ENCODE results near the gene RXRA. TPM values are rescaled to one million over a fixed set of nuclear protein-coding genes. Genes with fewer than 3 reads are reported as not detected.

Gene RXRA
- total and polyA plus RNA-seq, 2 donors (not counting 1 experiment from before 2014, with no cell fraction given) = 2.6 to 6.8 TPM

DNA sequence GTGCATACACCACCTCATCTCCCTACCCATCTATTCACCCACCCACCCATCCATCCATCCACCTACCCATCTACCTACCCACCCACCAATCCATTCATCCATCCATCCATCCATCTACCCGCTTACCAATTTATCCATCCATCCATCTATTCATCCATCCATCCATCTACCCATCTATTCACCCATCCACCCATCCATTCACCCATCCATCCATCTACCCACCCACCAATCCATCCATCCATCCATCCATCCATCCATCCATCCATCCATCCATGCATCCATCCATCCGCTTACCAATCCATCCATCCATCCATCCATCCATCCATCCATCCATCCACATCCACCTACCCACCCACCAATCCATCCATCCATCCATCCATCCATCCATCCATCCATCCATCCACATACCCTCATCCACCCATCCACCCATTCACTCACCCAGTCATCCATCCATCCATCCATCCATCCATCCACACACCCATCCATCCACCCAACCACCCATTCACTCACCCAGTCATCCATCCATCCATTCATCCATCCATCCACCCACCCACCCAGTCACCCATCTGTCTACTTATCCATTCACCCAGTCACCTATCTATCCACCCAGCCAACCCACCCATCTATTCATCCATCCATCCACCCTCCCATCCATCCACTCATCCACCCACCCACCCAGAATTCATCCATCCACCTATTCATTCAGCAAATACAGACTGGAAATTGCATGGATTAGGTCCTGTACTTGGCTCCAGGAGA, 125.6 kb downstream of the RXRA start:
- Histone ChIP-seq H2AFZ (ENCODE audit: insufficient read depth, low read depth, low read length, poor library complexity, severe bottlenecking) (no peak overlapping the region), H3K4me3 (ENCODE audit: control extremely low read depth in 1 of 5, extremely low read depth in 1 of 5, insufficient read depth in 1 of 5, low read depth in 2 of 5, low read length in 4 of 5) (no peak overlapping the region), H4K20me1 (ENCODE audit: control insufficient read depth, insufficient read depth, low read length, poor library complexity, severe bottlenecking) (no peaks in the 10 kb centered on the region), H3K27ac (ENCODE audit: low read length in 2 of 2) (no peak overlapping the region), H3K4me2 (replicated peaks; ENCODE audit: low read depth, low read length, poor library complexity, severe bottlenecking) (no peak overlapping the region), H3K79me2 (ENCODE audit: control insufficient read depth, insufficient read depth, low read length) (no peaks in the 10 kb centered on the region), H3K9me3 (ENCODE audit: control extremely low read depth in 1 of 3, control insufficient read depth in 2 of 3, insufficient read depth in 1 of 3, low read length in 2 of 3) (peaks cover 0 to 25% (median 14%) of the 10 kb centered on the region in 3 donors), H3K27me3 (replicated peaks in 1 of 4; ENCODE audit: control extremely low read depth in 1 of 4, control insufficient read depth in 3 of 4, insufficient read depth in 4 of 4, low read length in 3 of 4) (no peaks in the 10 kb centered on the region), H3K9ac (ENCODE audit: low read length) (no peak overlapping the region), H3K4me1 (ENCODE audit: control insufficient read depth in 2 of 2, insufficient read depth in 2 of 2, low read length in 2 of 2) (peaks cover 8 to 27% of the 10 kb centered on the region in 2 donors), H3K36me3 (replicated peaks in 1 of 2; ENCODE audit: control extremely low read depth in 1 of 2, control insufficient read depth in 1 of 2, extremely low read depth in 1 of 2, insufficient read depth in 2 of 2, low read length in 1 of 2) (no peaks in the 10 kb centered on the region)
- peaks cover 20% of the 10 kb centered on the region for H3K4me1 Mint-ChIP-seq
- no peak overlapping the region for H3K27ac Mint-ChIP-seq
- intact Hi-C loops (cut with micrococcal nuclease) = no loop called here
- no peaks in the 10 kb centered on the region for H3K27me3 Mint-ChIP-seq
- H3K4me3 Mint-ChIP-seq = no peak overlapping the region
- TF ChIP-seq, protein P1, sequence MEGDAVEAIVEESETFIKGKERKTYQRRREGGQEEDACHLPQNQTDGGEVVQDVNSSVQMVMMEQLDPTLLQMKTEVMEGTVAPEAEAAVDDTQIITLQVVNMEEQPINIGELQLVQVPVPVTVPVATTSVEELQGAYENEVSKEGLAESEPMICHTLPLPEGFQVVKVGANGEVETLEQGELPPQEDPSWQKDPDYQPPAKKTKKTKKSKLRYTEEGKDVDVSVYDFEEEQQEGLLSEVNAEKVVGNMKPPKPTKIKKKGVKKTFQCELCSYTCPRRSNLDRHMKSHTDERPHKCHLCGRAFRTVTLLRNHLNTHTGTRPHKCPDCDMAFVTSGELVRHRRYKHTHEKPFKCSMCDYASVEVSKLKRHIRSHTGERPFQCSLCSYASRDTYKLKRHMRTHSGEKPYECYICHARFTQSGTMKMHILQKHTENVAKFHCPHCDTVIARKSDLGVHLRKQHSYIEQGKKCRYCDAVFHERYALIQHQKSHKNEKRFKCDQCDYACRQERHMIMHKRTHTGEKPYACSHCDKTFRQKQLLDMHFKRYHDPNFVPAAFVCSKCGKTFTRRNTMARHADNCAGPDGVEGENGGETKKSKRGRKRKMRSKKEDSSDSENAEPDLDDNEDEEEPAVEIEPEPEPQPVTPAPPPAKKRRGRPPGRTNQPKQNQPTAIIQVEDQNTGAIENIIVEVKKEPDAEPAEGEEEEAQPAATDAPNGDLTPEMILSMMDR (IDR thresholded peaks at IDR 0.05) = no peak
- TF ChIP-seq EZH2 (IDR thresholded peaks at IDR 0.05; ENCODE audit: borderline replicate concordance, insufficient read depth, low read depth, low read length, poor library complexity, severe bottlenecking) = no peak
- DNase-seq (no peak), ATAC-seq (ENCODE audit: low read depth) (no peak)
- POLR2A ChIA-PET = no interaction called here
- WGBS (ENCODE audit: insufficient coverage) = 100% methylated on average over 1 of the region's 2 CpGs
- CTCF ChIA-PET = interaction anchor here (0.5 kb wide), 1 partner anchor 428 kb away, joined by 4 read pairs; no protein-coding TSS in a partner anchor
- peaks cover 2% of the 10 kb centered on the region for H3K9me3 Mint-ChIP-seq (ENCODE audit: insufficient read depth)

DNA sequence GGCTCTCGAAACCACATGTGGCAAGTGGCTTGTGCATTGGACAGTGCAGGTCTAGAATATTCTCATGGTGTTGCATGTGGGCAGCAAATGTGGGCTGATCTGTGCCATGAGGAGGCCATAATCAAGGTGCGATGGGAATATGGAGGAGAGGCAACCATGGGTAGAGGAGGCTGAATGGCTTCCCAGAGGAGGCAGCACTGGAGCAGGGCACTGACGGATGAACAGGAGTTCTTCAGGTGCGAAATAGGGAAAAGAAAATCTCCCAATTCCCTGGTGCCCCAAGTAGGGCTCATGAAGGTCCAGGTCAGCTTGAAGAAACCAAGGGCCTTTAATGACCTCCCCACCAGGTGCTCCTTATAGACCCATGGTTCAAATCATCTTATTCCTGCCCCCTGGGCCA, 126.5 kb downstream of the RXRA start:
- H3K79me2 ChIP-seq (ENCODE audit: control insufficient read depth, insufficient read depth, low read length) = no peaks in the 10 kb centered on the region
- no peaks in the 10 kb centered on the region for H3K27me3 Mint-ChIP-seq
- no peaks in the 10 kb centered on the region for H3K36me3 ChIP-seq (replicated peaks in 1 of 2; ENCODE audit: control extremely low read depth in 1 of 2, control insufficient read depth in 1 of 2, extremely low read depth in 1 of 2, insufficient read depth in 2 of 2, low read length in 1 of 2)
- H3K9me3 Mint-ChIP-seq (ENCODE audit: insufficient read depth) = peaks cover 2% of the 10 kb centered on the region
- no peak overlapping the region for H3K27ac Mint-ChIP-seq
- ATAC-seq (ENCODE audit: low read depth) = no peak
- intact Hi-C loops (cut with micrococcal nuclease) = no loop called here
- no peak overlapping the region for H2AFZ ChIP-seq (ENCODE audit: insufficient read depth, low read depth, low read length, poor library complexity, severe bottlenecking)
- H4K20me1 ChIP-seq (ENCODE audit: control insufficient read depth, insufficient read depth, low read length, poor library complexity, severe bottlenecking) = no peaks in the 10 kb centered on the region
- ChIA-PET POLR2A (no interaction called here), CTCF (interaction anchor here (0.9 to 1.8 kb wide), 3 partner anchors 10 to 960 kb away, joined by 3 to 5 read pairs (median 4); no protein-coding TSS in a partner anchor)
- TF ChIP-seq, protein P1 (IDR thresholded peaks at IDR 0.05) = no peak
- TF ChIP-seq EZH2 (IDR thresholded peaks at IDR 0.05; ENCODE audit: borderline replicate concordance, insufficient read depth, low read depth, low read length, poor library complexity, severe bottlenecking) = no peak
- peaks cover 14 to 31% of the 10 kb centered on the region in 2 donors for H3K4me1 ChIP-seq (ENCODE audit: control insufficient read depth in 2 of 2, insufficient read depth in 2 of 2, low read length in 2 of 2)
- H3K27me3 ChIP-seq (replicated peaks in 1 of 4; ENCODE audit: control extremely low read depth in 1 of 4, control insufficient read depth in 3 of 4, insufficient read depth in 4 of 4, low read length in 3 of 4) = no peaks in the 10 kb centered on the region
- H3K4me1 Mint-ChIP-seq = peaks cover 24% of the 10 kb centered on the region
- H3K9me3 ChIP-seq (ENCODE audit: control extremely low read depth in 1 of 3, control insufficient read depth in 2 of 3, insufficient read depth in 1 of 3, low read length in 2 of 3) = peaks cover 0 to 21% (median 14%) of the 10 kb centered on the region in 3 donors
- H3K4me2 ChIP-seq (replicated peaks; ENCODE audit: low read depth, low read length, poor library complexity, severe bottlenecking) = no peak overlapping the region
- H3K4me3 Mint-ChIP-seq = no peak overlapping the region
- no peak overlapping the region for H3K27ac ChIP-seq (ENCODE audit: low read length in 2 of 2)
- DNase-seq = no peak
- WGBS (ENCODE audit: insufficient coverage) = 100% methylated on average over 4 of the region's 4 CpGs
- H3K9ac ChIP-seq (ENCODE audit: low read length) = no peak overlapping the region
- no peak overlapping the region for H3K4me3 ChIP-seq (ENCODE audit: control extremely low read depth in 1 of 5, extremely low read depth in 1 of 5, insufficient read depth in 1 of 5, low read depth in 2 of 5, low read length in 4 of 5)
